Measurements from ENCODE around the gene ALDH18A1.

Gene ALDH18A1

GRCh38 chr10:95574649-95575365 lies 81.7 kb downstream of the ALDH18A1 start:
- TF ChIP-seq CTCF (conservative IDR thresholded peaks at IDR 0.05; ENCODE audit: low read depth, low read length) = no peak
- no peak overlapping the region for H3K27ac ChIP-seq
- no peak overlapping the region for H2AFZ ChIP-seq (ENCODE audit: low read depth)
- no peaks in the 10 kb centered on the region for H4K20me1 ChIP-seq (ENCODE audit: insufficient read depth)
- no peak overlapping the region for H3K4me2 ChIP-seq
- no peaks in the 10 kb centered on the region for H3K4me1 ChIP-seq (ENCODE audit: low read depth, poor library complexity, severe bottlenecking)
- H3K4me3 ChIP-seq (IDR thresholded peaks at IDR 0.05; ENCODE audit: insufficient read depth, low read depth, low read length) = no peak overlapping the region
- no peaks in the 10 kb centered on the region for H3K36me3 ChIP-seq (ENCODE audit: insufficient read depth)
- H3K27me3 ChIP-seq (ENCODE audit: insufficient read depth, low read depth) = no peaks in the 10 kb centered on the region
- H3K9ac ChIP-seq = no peak overlapping the region
- H3K79me2 ChIP-seq (ENCODE audit: insufficient read depth, low read depth) = no peaks in the 10 kb centered on the region

- Histone ChIP-seq H3K4me2 (no peak overlapping the region), H2AFZ (ENCODE audit: low read depth) (no peak overlapping the region), H3K79me2 (ENCODE audit: insufficient read depth, low read depth) (no peaks in the 10 kb centered on the region), H4K20me1 (ENCODE audit: insufficient read depth) (no peaks in the 10 kb centered on the region), H3K27me3 (ENCODE audit: insufficient read depth, low read depth) (no peaks in the 10 kb centered on the region), H3K27ac (no peak overlapping the region), H3K4me3 (IDR thresholded peaks at IDR 0.05; ENCODE audit: insufficient read depth, low read depth, low read length) (no peak overlapping the region), H3K4me1 (ENCODE audit: low read depth, poor library complexity, severe bottlenecking) (no peaks in the 10 kb centered on the region), H3K9ac (no peak overlapping the region), H3K36me3 (ENCODE audit: insufficient read depth) (no peaks in the 10 kb centered on the region)
- TF ChIP-seq CTCF (conservative IDR thresholded peaks at IDR 0.05; ENCODE audit: low read depth, low read length) = no peak
Observed at GRCh38 chr10:95573964-95574604, 82.4 kb downstream of the ALDH18A1 start.

- no peaks in the 10 kb centered on the region for H3K27me3 ChIP-seq (ENCODE audit: insufficient read depth, low read depth)
- no peak for TF ChIP-seq CTCF (conservative IDR thresholded peaks at IDR 0.05; ENCODE audit: low read depth, low read length)
- no peak overlapping the region for H3K4me3 ChIP-seq (IDR thresholded peaks at IDR 0.05; ENCODE audit: insufficient read depth, low read depth, low read length)
Observed at GRCh38 chr10:95573527-95573926, 83.0 kb downstream of the ALDH18A1 start.

GRCh38 chr10:95572131-95572820 lies 84.2 kb downstream of the ALDH18A1 start:
- no peaks in the 10 kb centered on the region for H3K27me3 ChIP-seq (ENCODE audit: insufficient read depth, low read depth)

More at GRCh38 chr10:95573527-95573926, 83.0 kb downstream of the ALDH18A1 start:
- Histone ChIP-seq H3K4me2 (no peak overlapping the region), H3K4me1 (ENCODE audit: low read depth, poor library complexity, severe bottlenecking) (no peaks in the 10 kb centered on the region), H3K9ac (no peak overlapping the region), H3K79me2 (ENCODE audit: insufficient read depth, low read depth) (no peaks in the 10 kb centered on the region), H3K36me3 (ENCODE audit: insufficient read depth) (no peaks in the 10 kb centered on the region), H3K27ac (no peak overlapping the region), H2AFZ (ENCODE audit: low read depth) (no peak overlapping the region), H4K20me1 (ENCODE audit: insufficient read depth) (no peaks in the 10 kb centered on the region)

More at GRCh38 chr10:95572131-95572820, 84.2 kb downstream of the ALDH18A1 start:
- Histone ChIP-seq H3K4me3 (IDR thresholded peaks at IDR 0.05; ENCODE audit: insufficient read depth, low read depth, low read length) (no peak overlapping the region), H3K9ac (no peak overlapping the region), H2AFZ (ENCODE audit: low read depth) (no peak overlapping the region), H3K36me3 (ENCODE audit: insufficient read depth) (no peaks in the 10 kb centered on the region), H4K20me1 (ENCODE audit: insufficient read depth) (no peaks in the 10 kb centered on the region), H3K4me2 (no peak overlapping the region), H3K4me1 (ENCODE audit: low read depth, poor library complexity, severe bottlenecking) (no peaks in the 10 kb centered on the region), H3K27ac (no peak overlapping the region), H3K79me2 (ENCODE audit: insufficient read depth, low read depth) (no peaks in the 10 kb centered on the region)
- TF ChIP-seq CTCF (conservative IDR thresholded peaks at IDR 0.05; ENCODE audit: low read depth, low read length) = no peak
